Measurements from ENCODE around the gene RRAGD. TPM values are rescaled to one million over a fixed set of nuclear protein-coding genes. Genes with fewer than 3 reads are reported as not detected.

Gene RRAGD
- total and polyA plus RNA-seq, 2 of the 8 experiments (the other 6 are each of a cell fraction or from before 2014, with no cell fraction given), result 7.2 to 30.8 TPM

DNA sequence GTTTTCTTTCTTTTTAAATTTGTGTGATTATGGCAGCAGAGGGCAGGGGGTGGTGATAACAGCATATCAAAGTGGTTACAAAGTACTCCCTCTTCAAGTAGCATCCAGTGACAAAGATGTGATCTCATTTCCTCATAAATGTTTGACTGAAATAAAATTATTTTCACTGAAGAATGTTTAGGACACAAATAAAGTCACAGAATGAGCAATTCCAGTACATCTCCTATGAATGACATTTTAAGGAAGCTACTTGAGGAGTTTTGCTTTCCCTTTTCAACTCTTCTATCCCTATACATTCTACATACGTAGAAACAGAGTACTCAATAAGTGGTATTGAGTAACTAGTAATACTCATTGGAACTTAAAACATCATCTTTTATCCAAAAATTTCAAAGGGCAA lies 83.1 kb downstream of the RRAGD start:
- FAIRE-seq, result no peak
- no peaks in the 10 kb centered on the region for H4K20me1 ChIP-seq (replicated peaks in 1 of 2; ENCODE audit: control insufficient read depth in 1 of 2, insufficient read depth in 2 of 2, low read length in 2 of 2)
- no peak overlapping the region for H4K8ac ChIP-seq (ENCODE audit: extremely low read depth, insufficient read depth, low read length)
- H3K9ac ChIP-seq (replicated peaks in 1 of 4; ENCODE audit: extremely low read depth in 1 of 4, low read depth in 3 of 4, low read length in 3 of 4), result no peak overlapping the region
- no peak overlapping the region for H2BK5ac ChIP-seq (ENCODE audit: low read depth, low read length)
- H3K36me3 ChIP-seq (ENCODE audit: control insufficient read depth in 2 of 4, insufficient read depth in 4 of 4, low read length in 3 of 4), result no peaks in the 10 kb centered on the region
- no peaks in the 10 kb centered on the region for H3K9me3 ChIP-seq (ENCODE audit: insufficient read depth in 2 of 2, low read depth in 1 of 2, low read length in 1 of 2)
- H3K14ac ChIP-seq (ENCODE audit: insufficient read length), result no peak overlapping the region
- H3K4me3 ChIP-seq (ENCODE audit: extremely low read depth in 1 of 4, insufficient read depth in 2 of 4, low read depth in 3 of 4, low read length in 4 of 4), result no peak overlapping the region
- 95% methylated on average over 1 of the region's 1 CpG; no CpG with 5 or more reads in 1 of the 2 experiments for WGBS, 2 experiments (ENCODE audit: extremely low coverage in 1 of 2, insufficient coverage in 1 of 2, insufficient read length in 1 of 2, insufficient replicate concordance in 2 of 2, low coverage in 1 of 2, low lambda C conversion rate in 2 of 2, missing lambda C conversion rate in 1 of 2)
- H2BK12ac ChIP-seq (ENCODE audit: low read depth, low read length), result no peak overlapping the region
- H3K56ac ChIP-seq (replicated peaks; ENCODE audit: insufficient read length, low read depth, low read length), result no peak overlapping the region
- H3K27me3 ChIP-seq (replicated peaks in 1 of 4; ENCODE audit: control insufficient read depth in 3 of 4, extremely low read depth in 1 of 4, insufficient read depth in 3 of 4, low read length in 3 of 4), result no peaks in the 10 kb centered on the region
- no peak overlapping the region for H2AK5ac ChIP-seq (ENCODE audit: low read depth, low read length)
- H3K23ac ChIP-seq (ENCODE audit: insufficient read length), result no peak overlapping the region
- no peak overlapping the region for H2AFZ ChIP-seq (ENCODE audit: low read length)
- H4K91ac ChIP-seq (replicated peaks; ENCODE audit: insufficient read length, low read length), result no peak overlapping the region
- no peak overlapping the region for H4K5ac ChIP-seq (ENCODE audit: insufficient read length, low read depth, low read length)
- no peak overlapping the region for H2BK120ac ChIP-seq (replicated peaks; ENCODE audit: low read depth, low read length)
- DNase-seq (ENCODE audit: low read depth in 1 of 2, low spot score in 2 of 2), result no peak
- no peak overlapping the region for H3K4me2 ChIP-seq (ENCODE audit: insufficient read depth in 1 of 2, low read depth in 2 of 2, low read length in 2 of 2)
- H3K79me2 ChIP-seq (ENCODE audit: control insufficient read depth in 1 of 2, insufficient read depth in 2 of 2, low read length in 2 of 2), result no peaks in the 10 kb centered on the region
- H3K4me1 ChIP-seq (replicated peaks in 1 of 4; ENCODE audit: control insufficient read depth in 3 of 4, insufficient read depth in 4 of 4, low read length in 3 of 4), result no peaks in the 10 kb centered on the region
- H3K4ac ChIP-seq (replicated peaks; ENCODE audit: insufficient read length, low read depth, low read length), result no peak overlapping the region
- ChIA-PET CTCF (ENCODE audit: partially characterized antibody) (interaction anchor here (1.3 to 1.6 kb wide), 3 partner anchors 38 to 206 kb away, joined by 3 to 5 read pairs (median 3); no protein-coding TSS in a partner anchor), POLR2A (ENCODE audit: partially characterized antibody) (no interaction called here)
- H3K79me1 ChIP-seq (ENCODE audit: low read depth, low read length), result no peaks in the 10 kb centered on the region
- H3K18ac ChIP-seq (ENCODE audit: extremely low read depth, low read length), result no peak overlapping the region
- H2BK15ac ChIP-seq (ENCODE audit: low read length), result no peak overlapping the region
- no peak overlapping the region for H3K27ac ChIP-seq (ENCODE audit: low read depth, low read length)
- no peak overlapping the region for H2BK20ac ChIP-seq (ENCODE audit: low read length)
- no peaks in the 10 kb centered on the region for H3K23me2 ChIP-seq (ENCODE audit: low read depth, low read length)
- TF ChIP-seq SIRT6 (IDR thresholded peaks at IDR 0.05; ENCODE audit: low read length) (no peak), EZH2 (IDR thresholded peaks at IDR 0.05; ENCODE audit: low read depth, low read length, severe bottlenecking) (no peak), EGR1 (IDR thresholded peaks at IDR 0.05; ENCODE audit: borderline replicate concordance, low read depth, low read length) (no peak), TAF1 (IDR thresholded peaks at IDR 0.05; ENCODE audit: low read depth, low read length) (no peak), SIX5 (IDR thresholded peaks at IDR 0.05; ENCODE audit: low read depth, low read length) (no peak), CEBPB (IDR thresholded peaks at IDR 0.05; ENCODE audit: low read depth, low read length) (no peak), SP1 (IDR thresholded peaks at IDR 0.05; ENCODE audit: low read depth, low read length) (no peak), TCF12 (IDR thresholded peaks at IDR 0.05; ENCODE audit: low read depth, low read length) (no peak), RFX5 (IDR thresholded peaks at IDR 0.05; ENCODE audit: borderline replicate concordance, low read depth, low read length) (no peak), KDM1A (IDR thresholded peaks at IDR 0.05; ENCODE audit: borderline replicate concordance, low read length) (no peak), CBX8 (IDR thresholded peaks at IDR 0.05; ENCODE audit: borderline replicate concordance, low read depth, low read length) (no peak), POLR2AphosphoS5 (IDR thresholded peaks at IDR 0.05; ENCODE audit: low read depth, low read length) (no peak), SIN3A (conservative IDR thresholded peaks at IDR 0.05 in 1 of 2, IDR thresholded peaks at IDR 0.05 in 1 of 2; ENCODE audit: low read depth in 1 of 2, low read length in 2 of 2) (no peak)
- TF ChIP-seq, protein P1, sequence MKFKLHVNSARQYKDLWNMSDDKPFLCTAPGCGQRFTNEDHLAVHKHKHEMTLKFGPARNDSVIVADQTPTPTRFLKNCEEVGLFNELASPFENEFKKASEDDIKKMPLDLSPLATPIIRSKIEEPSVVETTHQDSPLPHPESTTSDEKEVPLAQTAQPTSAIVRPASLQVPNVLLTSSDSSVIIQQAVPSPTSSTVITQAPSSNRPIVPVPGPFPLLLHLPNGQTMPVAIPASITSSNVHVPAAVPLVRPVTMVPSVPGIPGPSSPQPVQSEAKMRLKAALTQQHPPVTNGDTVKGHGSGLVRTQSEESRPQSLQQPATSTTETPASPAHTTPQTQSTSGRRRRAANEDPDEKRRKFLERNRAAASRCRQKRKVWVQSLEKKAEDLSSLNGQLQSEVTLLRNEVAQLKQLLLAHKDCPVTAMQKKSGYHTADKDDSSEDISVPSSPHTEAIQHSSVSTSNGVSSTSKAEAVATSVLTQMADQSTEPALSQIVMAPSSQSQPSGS (IDR thresholded peaks at IDR 0.05; ENCODE audit: low read length), result no peak
